Activated CD4-positive, CD25-positive, alpha-beta regulatory T cell (primary cell): ENCODE measurements around the gene CSNK1E.
"Not testable (repeated sequence)": the region's sequence is repeated elsewhere in the genome, so short reads cannot be mapped to it uniquely, and the experiment has no call there.

ENCODE experiments used
- DNase-seq, 4 experiments: peaks; one replicate each; lab custom pipeline; 2025; lab: John Stamatoyannopoulos, UW

The CSNK1E gene

DNA sequence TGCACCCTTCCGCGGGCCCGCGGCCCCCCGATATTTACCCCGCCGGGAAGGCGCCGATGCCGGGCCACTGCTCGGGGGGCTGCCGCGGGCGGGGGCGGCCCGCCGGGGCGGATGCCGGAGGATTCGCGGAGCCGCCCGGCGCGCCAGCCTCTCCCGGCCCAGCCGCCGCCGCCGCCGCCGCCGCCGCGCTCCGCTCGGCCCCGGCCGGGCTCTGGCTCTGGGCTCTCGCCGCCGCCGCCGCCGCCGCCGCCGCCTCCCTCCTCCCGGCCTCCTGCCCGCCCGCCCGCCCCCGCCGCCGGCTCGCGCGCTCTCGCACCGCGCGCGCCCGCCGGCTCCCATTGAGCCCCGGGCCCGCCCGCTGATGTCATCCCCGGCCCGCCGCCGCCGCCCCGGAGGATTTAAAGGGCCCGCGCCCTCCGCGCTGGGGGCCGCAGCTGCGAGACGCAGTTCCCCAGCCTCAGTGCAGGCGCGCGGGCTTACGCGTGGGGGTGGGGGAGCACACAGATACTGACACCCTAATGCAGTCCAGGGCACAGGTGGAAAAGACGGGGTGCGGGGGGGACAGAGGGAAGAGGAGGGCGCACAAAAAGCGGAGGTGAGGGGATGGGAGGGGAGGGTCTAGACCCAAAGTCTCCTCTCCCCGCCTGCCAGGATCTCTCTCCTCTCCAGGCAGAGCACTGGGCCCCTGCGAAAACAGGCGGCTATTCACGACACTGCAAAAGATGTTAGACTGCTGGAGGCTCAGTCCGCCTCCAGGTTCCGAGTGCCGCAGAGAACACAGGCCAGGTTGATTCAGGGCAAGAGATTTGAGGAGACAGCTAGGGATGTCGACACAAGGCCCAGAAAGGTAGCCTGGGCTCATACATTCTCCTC is at the start of gene CSNK1E:
Gene CSNK1E (minus strand): TSS at position 312 of the 873 bp plus-strand sequence. CDS start 3,276 bp downstream, outside the sequence.
- DNase-seq: peak; percentile 29 to 58 (median 46)

DNA sequence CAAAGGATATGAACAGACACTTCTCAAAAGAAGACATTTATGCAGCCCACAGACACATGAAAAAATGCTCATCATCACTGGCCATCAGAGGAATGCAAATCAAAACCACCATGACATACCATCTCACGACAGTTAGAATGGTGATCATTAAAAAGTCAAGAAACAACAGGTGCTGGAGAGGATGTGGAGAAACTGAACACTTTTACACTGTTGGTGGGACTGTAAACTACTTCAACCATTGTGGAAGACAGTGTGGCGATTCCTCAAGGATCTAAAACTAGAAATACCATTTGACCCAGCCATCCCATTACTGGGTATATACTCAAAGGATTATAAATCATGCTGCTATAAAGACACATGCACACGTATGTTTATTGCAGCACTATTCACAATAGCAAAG is 48.6 kb upstream of the CSNK1E start:
- not testable (repeated sequence) for DNase-seq

DNA sequence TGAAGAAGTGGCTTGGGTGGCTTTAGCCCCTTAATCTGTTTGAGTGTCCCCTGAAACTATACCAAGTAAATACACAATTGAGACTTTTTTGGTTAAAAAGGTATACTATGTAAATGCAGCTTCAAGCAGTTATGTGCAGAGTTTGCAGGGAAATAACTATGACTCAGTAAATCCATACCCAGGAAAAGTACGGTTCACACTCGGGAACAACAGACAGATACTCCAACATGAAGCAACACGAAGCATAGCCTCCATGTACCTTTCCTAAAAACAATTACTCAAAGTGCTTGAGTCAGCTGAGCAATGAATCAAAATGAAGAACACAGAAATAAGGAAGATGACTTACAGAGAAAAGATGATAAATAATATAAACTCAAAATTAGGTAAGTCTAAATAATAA is 47.9 kb upstream of the CSNK1E start:
- not testable (repeated sequence) for DNase-seq

DNA sequence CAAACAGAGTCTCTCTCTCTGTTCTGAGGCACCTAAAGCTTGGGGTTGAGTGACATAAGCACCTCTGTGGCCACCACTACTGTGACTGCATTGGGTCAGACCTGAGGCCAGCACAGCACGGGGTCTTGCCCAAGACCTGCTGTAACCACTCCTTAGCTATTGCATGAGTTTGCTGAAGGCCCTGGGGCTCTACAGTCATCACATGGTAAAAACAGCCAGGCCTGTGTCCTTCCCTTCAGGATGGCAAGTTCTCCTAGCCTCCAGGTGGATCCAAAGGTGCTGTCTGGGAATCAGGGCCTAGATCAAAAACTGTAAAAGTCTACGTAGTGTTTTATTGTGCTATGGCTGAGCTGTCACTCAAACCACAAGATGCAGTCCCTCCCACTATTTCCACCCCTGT is 43.3 kb upstream of the CSNK1E start:
- DNase-seq: not testable (repeated sequence)

DNA sequence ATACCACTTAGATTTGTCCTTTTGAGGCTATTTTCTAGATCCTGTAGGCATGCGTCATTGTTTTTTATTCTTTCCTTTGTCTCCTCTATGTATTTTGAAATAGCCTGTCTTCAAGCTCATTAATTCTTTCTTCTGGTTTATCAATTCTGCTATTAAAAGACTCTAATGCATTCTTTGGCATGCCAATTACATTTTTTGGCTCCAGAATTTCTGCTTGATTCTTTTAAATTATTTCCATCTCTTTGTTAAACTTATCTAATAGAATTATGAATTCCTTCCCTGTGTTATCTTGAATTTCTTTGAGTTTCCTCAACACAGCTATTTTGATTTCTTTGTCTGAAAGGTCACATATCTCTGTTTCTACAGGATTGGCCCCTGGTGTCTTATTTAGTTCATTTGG is 42.6 kb upstream of the CSNK1E start:
- not testable (repeated sequence) for DNase-seq

DNA sequence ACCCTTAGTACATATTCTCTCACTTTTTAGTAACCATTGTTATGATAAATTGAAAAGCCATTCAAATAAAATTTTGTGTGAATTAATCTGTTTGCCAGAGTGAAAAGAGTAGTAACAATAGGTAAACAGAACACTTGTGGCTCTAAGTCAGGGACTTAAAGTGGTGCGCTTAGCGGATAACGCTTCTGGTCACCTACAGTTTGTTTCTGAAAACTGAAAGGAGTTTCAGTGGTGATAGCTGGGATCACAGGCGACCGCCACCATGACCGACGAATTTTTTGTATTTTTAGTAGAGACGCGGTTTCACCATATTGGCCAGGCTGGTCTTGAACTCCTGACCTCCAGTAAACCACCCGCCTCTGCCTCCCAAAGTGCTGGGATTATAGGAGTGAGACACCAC is 40.7 kb upstream of the CSNK1E start:
- not testable (repeated sequence) for DNase-seq

DNA sequence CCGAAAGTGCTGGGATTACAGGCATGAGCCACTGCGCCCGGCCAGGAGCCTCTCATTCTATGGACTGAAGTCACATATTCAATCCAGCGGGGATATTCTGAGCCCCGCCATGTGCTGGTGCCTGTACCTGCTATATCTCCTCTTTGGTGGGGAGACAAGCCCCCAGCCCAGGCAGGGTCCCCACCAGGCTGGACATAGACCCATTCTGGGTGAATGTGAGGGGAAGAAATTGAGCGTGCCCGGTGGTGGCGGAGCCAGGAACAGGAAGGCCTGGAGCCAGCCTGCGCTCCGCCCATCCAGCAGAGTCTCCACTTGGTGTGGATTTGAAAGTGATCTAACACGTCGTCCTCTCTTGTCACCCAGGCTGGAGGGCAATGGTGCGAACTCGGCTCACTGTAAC is 38.0 kb upstream of the CSNK1E start:
- DNase-seq: no peak

DNA sequence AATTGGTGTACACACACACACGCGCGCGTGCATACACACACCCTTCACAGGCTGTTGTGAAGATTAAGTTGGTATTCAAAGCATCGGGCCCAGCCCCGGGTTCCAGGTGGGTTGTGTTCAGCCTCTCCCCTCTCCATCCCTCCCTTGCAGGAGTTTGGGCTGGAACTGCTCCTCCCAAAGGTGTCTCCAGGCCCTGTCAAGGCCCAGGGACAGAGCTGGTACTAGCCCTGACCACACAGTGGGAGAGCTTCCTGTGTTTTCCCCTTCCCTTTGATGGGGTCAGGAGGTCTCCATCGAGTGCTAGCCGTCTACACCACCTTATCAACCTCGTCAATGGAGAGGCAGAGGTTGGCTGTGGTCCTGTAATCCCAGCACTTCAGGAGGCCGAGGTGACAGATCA is 36.5 kb upstream of the CSNK1E start:
- DNase-seq: no peak

DNA sequence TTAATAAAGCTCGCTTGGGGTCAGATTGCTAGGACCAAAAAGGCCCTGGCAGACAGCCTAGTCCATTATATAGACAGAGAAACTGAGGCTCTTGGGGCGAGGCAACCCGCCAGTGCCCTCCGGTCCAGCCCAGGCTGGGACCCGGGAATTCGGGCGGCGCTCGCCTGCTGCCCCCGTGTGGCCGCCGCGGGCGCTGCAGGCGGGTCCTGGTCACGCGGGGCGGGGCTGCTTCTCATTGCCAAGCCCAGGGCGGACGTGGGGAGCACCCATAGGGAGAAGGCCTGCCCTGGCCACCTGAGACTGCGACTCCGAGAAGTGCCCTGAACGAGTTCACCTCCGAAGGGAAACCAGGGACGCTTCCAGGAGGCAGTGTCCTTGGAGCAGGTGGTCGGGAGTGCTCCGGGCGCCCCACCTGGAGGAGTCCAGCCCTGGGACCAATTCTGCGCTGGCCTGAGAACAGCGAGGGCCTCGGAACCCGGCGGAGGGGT is 36.0 kb upstream of the CSNK1E start:
- DNase-seq: peak; percentile 35 to 58 (median 46)

DNA sequence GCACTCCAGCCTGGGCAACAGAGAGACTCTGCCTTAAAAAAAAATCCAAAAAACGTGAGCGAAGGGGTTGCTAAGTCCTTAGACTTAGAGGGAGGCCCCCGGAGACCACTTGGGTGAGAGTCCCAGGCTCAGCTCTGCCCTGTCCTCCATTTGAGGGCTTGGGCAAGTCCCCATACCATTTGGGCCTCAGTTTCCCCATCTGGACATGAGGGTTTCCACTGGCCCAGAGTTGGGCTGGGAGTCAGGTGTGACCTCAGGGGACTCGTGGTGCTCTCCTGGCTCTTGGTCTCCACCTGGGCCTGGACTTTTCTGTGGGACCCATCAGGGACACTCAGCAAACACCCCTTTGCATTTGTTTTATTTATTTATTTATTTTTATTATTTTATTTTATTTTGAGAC is 35.2 kb upstream of the CSNK1E start:
- DNase-seq: no peak

DNA sequence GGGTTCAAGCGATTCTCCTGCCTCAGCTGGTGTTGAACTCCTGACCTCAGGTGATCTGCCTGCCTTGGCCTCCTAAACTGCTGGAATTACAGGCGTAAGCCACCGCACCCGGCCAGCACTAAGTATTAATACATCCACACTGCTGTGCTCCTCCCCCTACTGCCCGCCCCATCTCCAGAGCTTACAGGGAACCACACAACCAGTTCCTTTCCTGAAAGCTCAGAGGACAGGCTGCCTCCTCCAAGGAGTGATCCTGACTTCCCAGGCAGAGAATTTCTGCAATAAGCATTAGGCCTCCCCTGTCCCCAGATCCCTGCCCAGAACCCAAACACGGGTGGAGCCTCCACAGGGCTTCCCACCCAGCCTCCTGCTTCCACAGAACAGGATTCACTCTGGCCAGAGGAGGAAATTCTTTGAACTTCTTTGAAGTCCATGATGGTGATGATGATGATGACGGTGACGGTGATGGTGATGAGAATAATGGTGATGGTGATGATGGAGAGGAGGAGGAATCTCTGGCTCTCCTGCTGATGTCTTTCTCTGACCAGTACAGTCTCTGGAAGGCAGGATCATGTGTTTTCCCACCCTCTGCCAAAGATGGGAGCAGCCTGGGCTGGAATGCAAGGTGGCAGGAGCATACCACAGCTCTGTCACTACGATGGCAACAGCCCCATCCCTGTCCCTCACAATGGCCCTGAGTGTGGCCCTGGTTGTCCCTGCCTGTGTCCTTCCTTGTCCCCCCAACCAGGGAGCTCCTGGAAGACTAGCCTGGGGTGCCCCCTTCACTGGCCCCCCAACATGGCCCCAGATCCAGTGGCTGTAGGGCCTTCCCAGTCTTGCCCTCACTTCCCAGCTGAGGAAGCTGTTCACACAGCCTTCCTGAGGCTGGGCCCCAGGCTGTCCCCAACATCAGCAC is 33.5 kb upstream of the CSNK1E start:
- no peak for DNase-seq

DNA sequence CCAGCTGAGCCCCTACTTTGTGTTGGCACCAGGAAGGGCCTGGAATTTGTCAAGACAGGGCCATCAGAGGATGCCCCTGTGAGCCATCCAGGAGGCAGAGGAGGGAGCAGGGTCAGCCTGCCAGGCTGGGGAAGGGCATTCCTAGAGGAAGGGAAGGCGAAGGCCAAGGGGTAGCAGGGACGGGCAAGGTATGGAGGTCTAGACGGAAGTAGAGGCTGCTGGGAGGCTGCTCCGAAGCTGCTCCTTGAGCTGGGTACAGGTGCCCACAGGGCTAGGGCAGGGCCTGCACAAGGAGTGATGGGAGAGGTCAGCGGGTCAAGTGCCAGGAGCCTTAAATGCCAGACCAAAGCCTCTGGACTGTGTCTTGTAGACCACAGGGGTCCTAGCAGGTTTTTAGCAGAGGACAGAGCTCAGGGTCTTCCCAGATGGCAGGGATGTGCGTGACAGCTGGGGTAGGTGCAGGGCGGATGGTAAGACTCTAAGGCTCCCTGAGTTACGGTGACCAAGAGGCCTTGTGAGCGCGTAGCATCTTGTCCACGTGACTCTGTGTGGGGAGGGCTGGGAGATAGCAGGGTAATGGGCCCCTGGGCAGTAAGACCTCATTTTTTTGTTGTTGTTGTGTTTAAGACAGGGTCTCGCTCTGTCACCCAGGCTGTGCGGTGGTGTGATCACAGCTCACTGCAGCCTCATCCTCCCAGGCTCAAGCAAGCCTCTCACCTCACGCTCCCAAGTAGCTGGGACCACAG is 31.7 kb upstream of the CSNK1E start:
- DNase-seq: no peak

DNA sequence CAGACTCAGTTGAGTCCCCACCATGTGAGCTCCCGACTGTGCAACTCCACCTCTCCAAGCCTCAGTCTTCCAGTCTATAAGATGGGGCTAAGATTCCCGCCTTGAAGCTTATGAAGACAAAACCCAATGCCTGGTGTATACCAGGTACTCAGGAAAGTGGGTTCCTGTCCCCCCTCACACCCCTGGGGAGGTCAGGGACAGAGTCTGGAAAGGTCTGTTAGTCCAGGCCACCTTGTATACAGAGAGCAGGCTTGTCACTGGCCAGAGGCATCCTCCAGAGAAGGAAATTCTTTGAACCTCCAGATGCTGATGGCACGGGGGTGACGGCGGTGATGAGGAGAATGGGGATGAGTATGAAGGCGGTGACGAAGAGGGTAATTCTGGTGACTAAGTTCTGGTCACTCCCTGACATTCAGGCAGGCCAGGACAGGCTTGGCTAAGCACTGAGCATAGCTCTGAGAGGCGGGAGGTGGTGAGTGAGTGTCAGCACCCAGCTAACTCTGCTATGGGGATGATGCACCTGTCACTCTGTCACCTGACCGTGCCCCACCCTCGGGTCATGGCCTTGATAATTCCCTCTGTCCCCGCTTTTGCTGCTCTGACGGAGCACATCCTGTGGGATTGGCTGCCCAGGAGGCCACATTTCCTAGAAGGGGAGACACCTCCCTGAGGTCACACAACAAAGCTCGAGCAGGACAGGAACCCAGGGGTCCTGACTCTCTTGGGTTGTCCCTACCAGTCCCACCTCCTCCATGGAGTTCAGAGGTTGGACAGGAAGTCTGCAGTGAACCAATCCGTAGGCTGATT is 30.9 kb upstream of the CSNK1E start:
- DNase-seq: no peak

DNA sequence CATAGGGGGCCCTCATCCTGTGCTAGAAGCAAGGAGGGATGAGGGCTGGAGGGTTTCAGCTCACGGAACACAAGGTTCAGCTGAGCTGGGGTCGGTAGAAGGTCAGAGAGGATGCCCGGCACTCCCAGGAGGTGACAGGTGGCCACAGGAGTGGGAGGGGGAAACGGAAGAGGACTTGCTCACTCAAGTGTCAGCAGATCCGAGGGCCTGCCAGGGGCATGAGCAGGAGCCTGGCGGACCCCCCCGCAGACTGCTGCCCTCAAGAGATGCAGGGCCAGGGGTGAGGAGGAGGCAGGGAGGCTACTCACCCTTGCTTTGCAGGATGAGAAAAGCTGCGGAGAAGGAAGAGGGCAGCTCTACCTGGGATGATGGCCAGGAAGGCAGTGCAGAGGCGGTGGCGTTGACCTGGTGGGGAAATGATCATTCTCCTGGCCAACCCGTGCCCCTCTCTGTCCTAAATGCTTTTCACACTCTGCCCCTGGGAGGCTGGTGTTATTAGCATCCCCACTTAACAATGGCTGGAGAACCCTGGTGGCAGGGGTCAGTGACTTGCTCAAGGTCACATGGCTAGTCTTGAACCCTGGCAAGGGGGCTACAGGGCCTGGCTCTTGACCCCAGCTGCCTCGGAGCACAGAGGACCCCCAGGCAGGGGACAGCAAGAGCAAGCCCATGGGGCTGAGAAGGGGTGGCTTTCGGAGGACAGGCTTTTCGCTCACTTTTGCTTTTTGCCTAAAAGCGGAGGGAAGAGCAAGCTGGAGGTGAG is 30.1 kb upstream of the CSNK1E start:
- no peak for DNase-seq

DNA sequence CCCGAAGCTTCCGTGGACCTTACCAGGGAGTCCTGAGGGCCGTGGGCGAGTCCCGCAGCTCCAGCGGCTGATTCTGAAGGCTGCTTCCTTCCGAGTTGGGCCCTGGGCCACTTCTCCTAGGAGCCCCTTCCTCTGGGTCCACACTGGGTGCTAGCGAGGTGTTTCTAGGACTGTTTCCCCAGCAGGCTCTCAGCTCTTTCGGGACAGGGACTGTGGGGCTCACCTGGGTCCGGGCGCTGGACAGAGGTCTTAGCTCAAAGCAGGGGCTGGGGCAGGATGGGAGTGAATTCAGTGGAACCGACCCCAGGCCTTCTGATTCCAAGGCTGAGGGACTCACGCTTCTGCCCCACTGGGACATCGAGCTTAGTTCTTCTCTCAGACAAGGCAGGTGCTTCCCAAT is 29.3 kb upstream of the CSNK1E start:
- DNase-seq: no peak

DNA sequence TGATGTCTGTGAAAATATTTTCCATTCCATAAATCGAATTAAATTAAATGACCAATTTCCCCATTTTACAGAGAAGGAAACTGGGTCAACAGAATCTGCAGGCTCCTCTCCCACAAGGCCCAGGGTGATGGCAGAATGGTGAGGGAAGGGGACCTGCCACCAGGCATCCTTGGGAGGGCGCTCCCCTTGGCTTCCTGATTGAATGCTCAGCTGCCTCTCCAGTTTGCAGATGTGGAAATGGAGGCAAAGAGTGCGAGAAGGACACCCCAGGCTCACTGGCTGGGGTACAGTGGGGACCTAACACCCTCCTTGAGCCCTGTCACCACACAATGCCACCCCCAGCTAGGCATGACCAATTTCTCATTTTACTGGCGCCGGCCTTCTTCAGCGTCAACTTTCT is 28.5 kb upstream of the CSNK1E start:
- DNase-seq: no peak

DNA sequence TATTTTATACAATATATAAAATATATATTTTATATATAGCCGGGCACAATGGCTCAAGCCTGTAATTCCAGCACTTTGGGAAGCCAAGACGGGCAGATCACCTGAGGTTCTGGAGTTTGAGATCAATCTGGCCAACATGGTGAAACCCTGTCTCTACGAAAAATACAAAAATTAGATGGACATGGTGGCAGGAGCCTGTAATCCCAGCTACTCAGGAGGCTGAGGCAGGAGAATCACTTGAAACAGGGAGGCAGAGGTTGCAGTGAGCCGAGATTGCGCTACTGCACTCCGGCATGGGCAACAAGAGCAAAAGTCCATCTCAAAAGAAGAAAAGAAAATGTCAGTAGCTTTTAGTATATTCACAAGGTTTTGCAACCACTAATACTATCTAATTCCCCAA is 22.7 kb upstream of the CSNK1E start:
- DNase-seq: not testable (repeated sequence)

DNA sequence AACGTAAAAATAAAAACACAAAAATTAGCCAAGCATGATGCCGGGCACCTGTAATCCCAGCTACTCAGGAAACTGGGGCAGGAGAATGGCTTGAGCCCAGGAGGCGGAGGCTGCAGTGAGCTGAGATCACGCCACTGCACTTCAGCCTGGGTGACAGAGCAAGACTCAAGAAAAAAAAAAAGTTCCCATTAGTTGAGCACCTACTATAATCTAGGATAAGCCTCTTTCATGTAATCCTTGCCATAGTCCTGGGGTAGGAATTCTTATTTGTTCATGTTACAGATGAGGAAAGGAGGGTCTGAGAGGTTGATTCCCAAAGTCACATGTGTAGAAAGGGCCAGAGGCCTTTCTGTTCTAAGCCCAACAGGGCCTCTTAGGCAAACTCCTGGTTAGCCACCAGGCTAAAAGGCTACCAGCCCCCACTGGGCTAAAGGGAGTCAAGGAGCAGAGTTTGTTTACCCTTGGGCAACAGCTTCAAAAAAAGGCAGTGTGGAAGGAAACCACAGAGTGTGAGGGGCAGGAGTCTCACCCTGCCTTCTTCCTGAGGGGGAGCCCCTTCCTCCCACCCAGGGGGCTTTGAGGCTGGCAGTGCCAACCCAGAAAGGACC is 21.6 kb upstream of the CSNK1E start:
- DNase-seq: no peak

DNA sequence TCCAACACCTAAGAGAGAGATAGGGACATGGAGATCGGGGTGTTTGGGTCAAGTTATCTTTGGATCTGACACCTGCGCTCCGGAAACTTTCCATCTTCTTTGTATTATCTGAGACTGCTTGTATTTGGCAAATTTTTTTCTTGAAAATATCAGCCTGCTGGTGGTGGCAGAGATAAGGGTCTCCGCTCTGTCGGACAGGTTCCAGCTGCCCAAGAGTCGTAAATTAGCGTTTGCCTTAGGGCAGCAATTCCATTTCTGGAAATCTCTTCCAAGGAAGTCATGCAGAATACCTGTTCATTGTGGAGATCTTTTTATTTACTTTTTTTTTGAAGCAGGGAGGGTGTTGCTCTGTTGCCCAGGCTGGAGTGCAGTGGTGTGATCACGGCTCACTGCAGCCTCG is 19.5 kb upstream of the CSNK1E start:
- DNase-seq: no peak

DNA sequence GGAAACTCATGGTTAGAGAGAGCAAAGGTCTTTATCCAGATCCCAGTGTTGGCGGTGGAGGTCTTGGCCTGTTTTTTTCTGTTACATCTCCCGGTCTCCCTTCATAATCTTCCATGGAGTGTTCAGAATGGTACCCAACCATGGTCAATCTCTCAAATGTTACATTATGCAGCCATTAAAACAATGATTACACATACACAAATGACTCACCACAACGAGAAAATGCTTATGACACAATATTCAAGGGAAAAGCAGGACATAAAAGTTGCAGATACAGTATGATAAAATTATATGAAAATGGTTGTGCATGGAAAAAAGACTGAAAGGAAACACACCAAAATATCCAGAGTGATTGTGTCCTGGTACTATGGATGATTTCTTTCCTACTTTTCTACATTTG is 17.8 kb upstream of the CSNK1E start:
- no peak for DNase-seq
